Measurements from ENCODE around the gene CCNK. TPM values are rescaled to one million over a fixed set of nuclear protein-coding genes. Genes with fewer than 3 reads are reported as not detected.

The CCNK gene
- total RNA-seq, 2 donors from 2014 or later: 65.8 to 67.7 TPM

GRCh38 chr14:99529899-99530298, 48.7 kb downstream of the CCNK start:
- Histone ChIP-seq H3K27ac (no peak overlapping the region), H3K36me3 (no peaks in the 10 kb centered on the region), H3K9me3 (no peaks in the 10 kb centered on the region), H3K9ac (ENCODE audit: low read depth in 2 of 2, low read length in 2 of 2) (no peak overlapping the region), H3K4me3 (no peak overlapping the region), H3K27me3 (no peaks in the 10 kb centered on the region), H3K4me1 (peaks cover 9% of the 10 kb centered on the region)
- intact Hi-C loops (cut with DNase I): no loop called here
- no peak for TF ChIP-seq CTCF (IDR thresholded peaks at IDR 0.05)
- no peak for DNase-seq

DNA sequence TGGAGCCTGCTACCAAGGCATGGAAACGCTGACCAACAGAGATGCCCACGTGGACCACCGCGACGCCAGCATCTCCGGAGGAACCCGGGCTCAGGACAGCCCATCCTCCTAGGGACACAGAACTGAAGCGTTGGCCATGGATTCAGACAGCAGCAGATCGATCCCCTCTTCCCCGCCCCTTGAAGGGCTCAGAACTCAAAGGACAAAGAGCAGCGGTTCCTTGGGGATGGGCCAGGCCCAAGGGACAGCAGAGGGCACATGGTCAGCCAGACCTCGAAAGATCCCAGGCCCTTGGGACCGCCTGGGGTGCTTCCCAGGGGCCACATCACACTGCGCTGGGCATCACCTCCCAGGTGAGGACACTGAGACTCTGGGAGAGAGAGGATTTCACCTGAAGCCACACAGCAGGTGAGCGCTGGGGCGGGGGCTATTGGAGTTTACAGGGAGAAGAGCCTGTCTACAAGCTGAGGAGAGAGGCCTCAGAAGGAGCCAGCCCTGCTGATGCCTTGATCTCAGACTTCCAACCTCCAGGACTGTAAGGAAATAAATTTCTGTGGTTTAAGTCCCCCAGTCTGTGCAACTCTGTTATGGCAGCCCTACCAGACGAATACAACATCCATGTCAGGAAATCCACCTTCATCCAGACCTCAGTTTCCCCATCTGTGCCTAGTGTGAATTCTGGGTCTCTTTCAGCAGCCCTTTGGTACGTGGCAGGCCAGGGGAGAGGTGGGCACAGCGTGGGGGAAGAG, 49.4 kb downstream of the CCNK start:
- Histone ChIP-seq H3K4me1 (peaks cover 2% of the 10 kb centered on the region), H3K36me3 (no peaks in the 10 kb centered on the region), H3K27ac (no peak overlapping the region)

DNA sequence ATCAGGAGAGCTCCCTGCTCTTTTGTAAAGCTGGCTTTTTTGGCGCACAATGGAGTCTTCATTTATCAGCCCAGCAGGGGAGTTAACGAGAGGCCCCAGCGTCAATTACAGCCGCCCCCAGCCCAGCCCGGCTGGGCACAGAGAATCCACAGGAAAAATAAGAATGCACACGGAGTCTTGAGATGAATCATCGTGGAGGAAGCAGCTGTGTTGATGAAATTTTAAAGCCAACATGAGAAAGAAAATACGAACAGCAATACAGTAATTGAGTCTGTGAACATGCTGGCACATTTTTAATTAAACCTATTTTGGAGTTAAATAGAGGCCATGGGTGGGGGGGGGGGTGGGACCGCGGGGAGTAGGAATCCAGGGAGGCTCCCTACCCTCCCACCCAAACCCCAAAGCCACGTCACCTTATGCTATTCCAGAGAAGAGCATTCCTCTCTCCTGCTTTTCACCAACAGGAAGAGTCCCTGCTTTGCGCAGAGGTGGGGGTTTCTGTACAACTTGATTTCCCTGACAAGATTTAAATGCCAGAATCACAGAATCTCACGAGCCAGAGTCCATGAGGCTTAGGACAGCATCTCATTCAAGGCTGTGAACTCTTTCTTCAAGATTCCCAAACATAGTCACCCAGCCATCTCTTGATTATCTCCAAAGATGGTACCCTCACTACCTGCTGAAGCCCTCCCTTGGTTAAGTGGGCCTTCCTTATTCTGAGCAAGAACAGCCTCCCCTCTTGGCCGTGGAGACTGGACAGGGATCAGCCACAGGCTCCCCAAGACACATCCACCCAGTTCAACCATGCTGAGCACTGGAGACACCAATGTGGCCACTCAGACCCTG, 50.3 kb downstream of the CCNK start:
- H3K27ac ChIP-seq: no peak overlapping the region
- intact Hi-C loops (cut with DNase I): no loop called here
- H3K9me3 ChIP-seq: no peaks in the 10 kb centered on the region
- DNase-seq: no peak
- no peak overlapping the region for H3K9ac ChIP-seq (ENCODE audit: low read depth in 2 of 2, low read length in 2 of 2)
- H3K4me1 ChIP-seq: no peaks in the 10 kb centered on the region
- H3K27me3 ChIP-seq: no peaks in the 10 kb centered on the region
- TF ChIP-seq CTCF (IDR thresholded peaks at IDR 0.05): no peak
- H3K4me3 ChIP-seq: no peak overlapping the region
- no peaks in the 10 kb centered on the region for H3K36me3 ChIP-seq

More for the DNA sequence above, 49.4 kb downstream of the CCNK start:
- intact Hi-C loops (cut with DNase I): no loop called here
- no peak for DNase-seq
- no peak for TF ChIP-seq CTCF (IDR thresholded peaks at IDR 0.05)
- Histone ChIP-seq H3K9ac (ENCODE audit: low read depth in 2 of 2, low read length in 2 of 2) (no peak overlapping the region), H3K4me3 (no peak overlapping the region), H3K9me3 (no peaks in the 10 kb centered on the region), H3K27me3 (no peaks in the 10 kb centered on the region)

DNA sequence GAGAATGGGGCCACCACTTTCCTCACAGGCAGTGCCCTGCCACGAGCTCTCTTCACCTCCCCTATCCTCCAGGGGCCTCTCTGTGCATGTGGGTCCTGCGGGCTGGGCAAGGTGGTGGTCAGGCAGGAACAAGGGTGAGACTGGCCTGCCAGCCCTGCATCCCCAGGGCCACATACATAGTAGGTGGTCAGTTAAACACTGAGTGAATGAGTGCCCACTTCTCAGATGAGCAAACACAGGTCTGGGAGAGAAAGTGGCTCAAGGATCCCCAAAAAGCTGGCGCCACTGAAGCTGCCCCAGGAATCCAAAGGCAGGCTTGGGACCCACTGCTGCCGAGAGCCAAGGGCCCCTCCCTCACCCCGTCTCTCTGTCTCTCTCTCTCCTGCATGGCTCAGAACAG, 51.1 kb downstream of the CCNK start:
- H3K27ac ChIP-seq: no peak overlapping the region
- TF ChIP-seq CTCF (IDR thresholded peaks at IDR 0.05): no peak
- no peaks in the 10 kb centered on the region for H3K9me3 ChIP-seq
- intact Hi-C loops (cut with DNase I): no loop called here
- H3K4me3 ChIP-seq: no peak overlapping the region
- no peaks in the 10 kb centered on the region for H3K4me1 ChIP-seq
- H3K27me3 ChIP-seq: no peaks in the 10 kb centered on the region
- no peaks in the 10 kb centered on the region for H3K36me3 ChIP-seq
- H3K9ac ChIP-seq (ENCODE audit: low read depth in 2 of 2, low read length in 2 of 2): no peak overlapping the region
- no peak for DNase-seq

DNA sequence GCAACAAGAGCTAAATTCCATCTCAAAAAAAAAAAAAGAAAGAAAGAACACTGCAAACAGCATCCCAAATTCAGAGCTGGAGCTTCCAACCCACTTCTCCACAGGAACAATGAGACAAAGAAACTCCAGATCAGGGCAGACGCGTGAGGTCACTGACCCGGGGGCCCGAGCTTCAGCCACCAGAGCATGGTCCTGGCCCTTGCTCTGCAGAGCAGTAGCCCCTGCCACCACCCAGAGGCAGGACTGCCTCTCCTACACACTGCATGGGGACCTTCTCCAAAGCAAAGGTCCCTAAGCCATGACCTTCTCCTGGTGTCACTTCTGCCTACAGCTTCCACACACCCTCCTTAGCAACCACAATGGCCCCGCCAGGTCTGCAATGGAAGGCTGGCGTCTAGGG, 53.1 kb downstream of the CCNK start:
- intact Hi-C loops (cut with DNase I): no loop called here
- DNase-seq: no peak
- H3K36me3 ChIP-seq: no peaks in the 10 kb centered on the region
- no peak overlapping the region for H3K9ac ChIP-seq (ENCODE audit: low read depth in 2 of 2, low read length in 2 of 2)
- no peaks in the 10 kb centered on the region for H3K27me3 ChIP-seq
- H3K27ac ChIP-seq: no peak overlapping the region
- no peak overlapping the region for H3K4me3 ChIP-seq
- no peak for TF ChIP-seq CTCF (IDR thresholded peaks at IDR 0.05)
- no peaks in the 10 kb centered on the region for H3K9me3 ChIP-seq
- no peaks in the 10 kb centered on the region for H3K4me1 ChIP-seq
